NCI-H146 treated with DMSO at 0.1 percent for 48 hours (cell line): ENCODE results near the gene CLK1.
A peak's percentile ranks its signal among the peaks of the same experiment; 100 is the strongest.
"Not testable (repeated sequence)": the region's sequence is repeated elsewhere in the genome, so short reads cannot be mapped to it uniquely, and the experiment has no call there.

ENCODE experiments used
- DNase-seq: peaks from one replicate; lab custom pipeline; 2025; ENCODE audit not compliant: unreplicated experiment; lab: John Stamatoyannopoulos, UW

Gene CLK1

DNA sequence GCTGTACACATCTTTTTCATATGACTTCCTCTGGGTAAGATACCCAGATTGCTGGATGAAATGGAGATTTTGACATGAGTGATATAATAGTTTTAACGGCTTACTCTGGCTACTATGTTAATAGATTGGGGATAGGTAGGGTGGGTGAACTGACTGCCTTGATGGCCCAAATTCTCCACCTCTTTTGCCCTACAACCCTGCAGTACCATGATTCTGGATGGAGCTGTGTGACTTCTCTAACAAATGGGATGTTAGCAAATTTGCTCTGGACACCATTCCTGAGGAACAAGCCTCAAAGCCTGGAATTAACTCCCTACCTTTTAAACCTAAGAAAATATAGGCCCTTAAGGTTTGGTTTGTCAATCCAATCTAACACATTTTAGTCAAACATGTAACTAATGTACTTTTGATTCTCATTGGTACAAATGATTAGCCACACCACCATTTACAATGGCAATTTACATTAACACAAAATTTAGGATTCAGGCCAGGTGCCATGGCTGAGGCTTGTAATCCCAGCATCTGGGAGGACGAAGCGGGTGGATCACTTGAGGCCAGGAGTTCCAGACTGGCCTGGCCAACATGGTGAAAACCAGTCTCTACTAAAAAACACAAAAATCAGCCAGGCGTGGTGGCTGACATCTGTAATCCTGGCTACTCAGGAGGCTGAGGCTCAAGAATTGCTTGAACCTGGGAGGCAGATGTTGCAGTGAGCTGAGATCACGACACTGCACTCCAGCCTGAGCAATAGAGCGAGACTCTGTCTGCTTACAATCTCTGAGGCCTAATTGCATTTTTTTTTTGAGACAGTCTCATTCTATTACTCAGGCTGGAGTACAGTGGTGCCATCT, 12.8 kb downstream of the CLK1 start:
- DNase-seq, result no peak

DNA sequence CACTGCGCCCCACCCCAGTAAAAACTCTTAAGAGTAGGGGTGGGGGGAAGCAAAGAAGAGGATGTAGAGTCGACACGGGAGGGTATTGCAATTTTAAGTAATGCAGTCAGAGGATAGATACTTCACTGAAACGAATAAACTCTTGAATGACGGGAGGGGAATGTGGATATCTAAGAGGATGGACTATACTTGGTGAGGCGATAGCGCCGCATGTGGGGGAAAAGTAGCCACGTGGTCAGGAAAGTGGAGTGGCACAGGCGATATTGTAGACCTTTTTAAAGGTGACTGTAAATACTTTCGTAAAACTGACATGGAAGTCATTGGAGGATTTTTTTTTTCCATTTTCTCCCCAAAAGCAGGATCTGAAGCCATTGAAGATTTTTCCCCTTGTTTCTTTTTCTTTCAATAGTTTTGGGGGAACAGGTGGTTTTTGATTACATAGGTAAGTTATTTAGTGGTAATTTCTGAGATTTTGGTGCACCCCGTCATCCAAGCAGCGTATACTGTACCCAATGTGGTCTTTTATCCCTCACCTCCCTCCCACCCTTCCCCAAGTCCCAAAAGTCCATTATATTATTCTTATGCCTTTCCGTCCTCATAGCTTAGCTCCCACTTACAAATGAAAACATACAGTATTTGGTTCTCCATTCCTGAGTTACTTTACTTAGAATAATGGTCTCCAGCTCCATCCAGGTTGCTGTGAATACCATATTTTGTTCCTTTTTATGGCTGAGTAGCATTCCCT, 13.8 kb downstream of the CLK1 start:
- no peak for DNase-seq

DNA sequence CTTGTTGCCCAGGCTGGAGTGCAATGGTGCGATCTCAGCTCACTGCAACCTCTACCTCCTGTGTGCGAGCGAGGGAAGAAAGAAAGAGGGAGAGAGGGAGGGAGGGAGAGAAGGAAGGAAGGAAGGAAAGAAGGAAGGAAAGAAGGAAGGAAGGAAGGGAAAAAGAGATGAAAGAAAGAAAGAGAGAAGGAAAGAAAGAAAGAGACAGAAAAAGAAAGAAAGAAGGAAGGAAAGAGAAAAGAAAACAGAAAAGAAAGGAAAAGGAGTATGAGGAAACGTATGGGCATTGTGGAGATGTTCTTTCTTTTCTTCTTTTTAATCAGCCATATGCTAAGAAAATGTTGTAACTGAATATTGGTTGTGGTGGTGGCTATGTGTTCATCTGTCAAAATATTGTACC, 16.5 kb downstream of the CLK1 start:
- no peak for DNase-seq

DNA sequence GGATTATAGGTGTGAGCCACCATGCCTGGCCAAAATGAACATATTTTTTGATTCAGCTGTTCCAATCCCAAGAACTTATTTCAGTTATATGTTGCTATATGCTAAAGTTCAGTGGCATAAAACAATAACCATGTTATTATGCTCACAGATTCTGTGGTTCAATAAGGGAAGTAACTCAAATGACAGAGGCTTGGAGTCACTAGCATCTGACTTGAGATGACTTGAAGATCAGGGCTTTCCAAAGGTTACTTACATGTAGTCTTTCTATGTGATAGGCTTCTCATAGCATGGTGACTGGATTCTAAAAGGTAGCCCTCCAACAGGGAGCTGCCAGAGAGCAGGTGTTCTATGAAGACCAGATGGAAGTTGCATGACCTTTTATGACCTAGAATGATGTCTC, 17.2 kb downstream of the CLK1 start:
- DNase-seq, result no peak

DNA sequence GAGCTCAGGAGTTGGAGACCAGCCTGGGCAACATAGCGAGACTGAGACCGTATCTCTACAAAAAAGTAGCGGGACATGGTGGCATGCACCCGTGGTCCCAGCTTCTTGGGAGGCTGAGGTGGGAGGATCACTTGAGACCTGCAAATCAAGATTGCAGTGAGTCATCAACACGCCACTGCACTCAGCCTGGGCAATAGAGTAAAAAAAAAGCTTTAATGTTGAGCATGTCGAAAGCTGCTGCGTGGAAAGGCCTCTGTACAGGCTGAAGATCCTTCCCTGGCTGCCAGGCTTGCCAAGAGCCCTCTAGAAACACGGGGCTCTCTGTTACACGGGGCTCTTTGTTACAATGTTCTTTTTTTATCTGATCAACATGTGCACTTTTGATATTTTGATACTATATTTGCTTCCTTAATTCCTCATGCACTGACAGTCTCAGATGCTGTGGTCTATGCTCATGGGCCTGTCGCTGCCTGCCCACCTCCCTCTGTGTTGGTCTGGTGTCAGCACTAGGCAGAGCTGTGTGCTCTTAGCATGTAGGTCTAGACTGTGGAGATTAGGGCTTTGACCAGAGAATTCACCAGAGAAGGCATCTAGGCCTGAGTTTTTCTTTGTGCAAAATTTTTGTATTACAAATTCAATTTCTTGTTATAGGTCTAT, 18.7 kb downstream of the CLK1 start:
- DNase-seq, result no peak

DNA sequence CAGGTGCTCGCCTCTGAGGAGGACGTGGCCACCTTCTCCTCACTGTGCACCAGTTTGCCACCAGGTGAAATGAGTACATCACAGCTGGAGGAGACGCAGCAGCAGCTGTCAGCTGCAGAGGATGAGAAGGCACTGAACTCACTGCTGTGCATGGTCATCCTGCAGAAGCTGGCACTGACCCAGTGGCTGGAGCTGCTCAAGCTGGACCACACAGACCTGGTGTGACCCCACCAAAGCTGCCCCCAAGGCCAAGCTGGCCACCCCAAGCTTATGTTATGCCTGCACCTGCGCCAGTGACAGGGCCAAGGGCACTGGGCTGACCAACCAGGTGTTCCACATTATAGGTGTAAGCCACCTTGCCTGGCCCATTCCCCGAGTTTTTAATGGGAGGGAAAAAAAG, 19.3 kb downstream of the CLK1 start:
- DNase-seq, result no peak

DNA sequence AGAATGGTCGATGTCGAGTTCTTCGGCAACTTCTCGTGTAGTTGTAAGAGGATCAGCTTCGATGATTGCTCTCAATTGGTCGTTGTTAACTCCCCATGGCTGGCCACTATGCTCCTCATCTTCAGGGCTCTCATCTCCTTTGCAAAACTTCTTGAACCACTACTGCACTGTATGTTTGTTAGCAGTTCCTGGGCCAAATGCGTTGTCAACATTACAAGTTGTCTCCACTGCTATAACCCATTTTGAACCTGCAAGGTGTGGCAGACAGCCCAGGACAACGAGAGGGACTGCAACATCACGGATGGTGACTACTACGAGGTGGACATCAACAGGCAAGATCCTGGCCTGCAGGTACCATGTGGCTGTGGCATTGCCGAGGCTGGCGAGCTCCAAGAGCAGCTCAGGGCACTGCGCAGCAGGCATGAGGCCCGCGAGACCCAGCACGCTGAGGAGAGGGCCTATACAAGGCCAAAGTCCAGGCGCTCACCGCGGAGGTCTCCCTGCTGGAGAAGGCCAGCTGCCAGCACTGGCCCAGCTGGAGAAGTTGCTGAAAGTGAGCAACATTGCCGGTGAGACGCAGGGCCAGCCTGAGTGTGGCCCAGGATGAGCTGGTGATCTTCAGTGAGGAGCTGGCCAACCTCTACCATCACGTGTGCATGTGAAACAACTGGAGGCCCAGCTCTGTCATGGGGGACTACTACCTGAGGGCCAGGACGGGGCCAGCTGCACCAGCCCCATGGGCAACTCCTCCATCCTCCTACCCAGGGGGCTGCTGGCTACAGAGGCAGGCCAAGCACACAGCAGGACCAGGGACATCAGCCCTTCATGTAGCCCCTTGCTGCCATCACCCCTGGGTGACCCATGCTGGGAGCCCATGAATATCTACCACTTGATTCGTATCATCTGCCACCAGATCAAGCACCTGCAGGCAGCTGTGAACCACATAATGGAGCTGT, 20.2 kb downstream of the CLK1 start:
- no peak for DNase-seq

DNA sequence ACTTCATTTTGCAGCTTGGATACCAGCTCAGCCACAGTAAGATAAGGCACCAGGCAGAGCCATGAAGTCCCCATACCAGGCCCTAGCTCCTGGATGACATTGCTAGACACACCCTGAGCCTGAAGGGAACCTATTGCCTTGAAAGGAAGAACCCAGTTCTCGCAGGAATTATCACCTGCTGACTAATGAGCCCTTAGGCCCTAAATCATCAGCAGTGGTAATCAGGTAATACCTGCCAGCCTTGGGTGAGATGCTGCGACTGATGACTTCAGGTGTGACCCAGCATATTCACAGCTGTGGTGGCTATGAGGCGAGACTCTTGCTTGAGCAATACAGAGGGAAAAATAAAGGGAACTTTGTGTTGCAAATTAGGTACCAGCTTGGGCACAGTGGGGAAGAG, 24.9 kb downstream of the CLK1 start:
- DNase-seq, result no peak

DNA sequence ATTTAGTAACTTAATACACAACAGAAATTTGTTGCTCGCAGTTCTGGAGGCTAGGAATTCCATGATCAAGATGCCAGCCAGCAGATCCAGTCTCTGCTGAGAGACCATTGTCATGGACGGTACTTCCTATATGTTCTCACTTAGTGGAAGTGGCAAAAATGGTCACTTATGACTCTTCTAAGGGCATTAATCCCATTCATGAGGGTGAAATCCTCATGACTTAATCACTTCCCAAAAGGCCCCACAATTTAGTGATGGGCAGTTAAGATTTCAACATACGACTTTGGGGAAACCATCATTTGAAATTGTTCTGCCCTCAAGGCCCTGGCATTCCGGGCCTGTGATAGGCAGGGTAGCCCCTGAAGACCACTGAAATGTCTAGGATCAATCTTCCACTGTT, 29.8 kb downstream of the CLK1 start:
- DNase-seq, result no peak

DNA sequence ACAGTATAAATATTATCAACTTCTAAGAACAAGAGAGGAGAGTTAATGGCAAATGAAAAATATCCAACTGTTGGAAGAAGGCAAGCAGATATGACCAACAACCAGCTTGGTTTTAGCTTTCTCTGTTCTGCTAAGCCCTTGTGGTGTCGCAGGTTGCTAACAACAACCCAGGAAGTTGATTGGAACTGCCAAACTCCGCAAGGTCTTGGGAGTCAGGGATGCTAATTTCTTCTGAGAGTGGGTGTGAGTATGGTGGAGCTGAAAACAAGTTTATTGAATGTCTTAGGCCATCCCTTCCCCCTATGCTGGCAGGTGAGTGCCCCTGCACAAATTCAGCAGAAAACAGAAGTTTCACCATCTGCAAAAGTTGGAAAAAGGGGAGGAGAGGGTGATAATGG, 35.2 kb downstream of the CLK1 start:
- DNase-seq, result no peak

DNA sequence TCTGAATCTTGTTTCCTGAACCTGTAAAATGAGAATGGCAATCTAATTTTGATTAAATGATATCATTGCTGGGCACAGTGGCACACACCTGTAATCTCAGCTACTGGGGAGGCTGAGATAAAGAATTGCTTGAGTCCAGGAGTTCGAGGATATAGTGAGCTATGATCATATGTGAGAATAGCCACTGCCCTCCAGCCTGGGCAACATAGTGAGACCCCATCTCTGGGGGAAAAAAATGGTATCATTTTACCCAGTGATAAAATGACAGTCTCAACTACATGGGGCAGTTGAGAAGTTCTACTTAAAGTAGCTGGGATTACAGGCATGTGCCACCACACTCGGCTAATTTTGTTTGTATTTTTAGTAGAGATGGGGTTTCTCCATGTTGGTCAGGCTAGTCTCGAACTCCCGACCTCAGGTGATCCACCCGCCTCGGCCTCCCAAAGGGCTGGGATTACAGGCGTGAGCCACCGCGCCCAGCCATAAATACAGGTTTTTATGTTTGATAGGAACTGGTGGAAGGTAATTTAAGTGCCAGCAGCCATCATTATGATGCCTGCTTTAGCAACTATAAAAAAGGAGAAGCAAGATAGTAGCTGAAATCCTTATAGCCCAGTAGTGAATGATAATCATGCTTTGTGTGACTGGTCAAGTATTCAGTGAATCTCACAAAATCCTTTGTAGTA, 35.7 kb downstream of the CLK1 start:
- no peak for DNase-seq

DNA sequence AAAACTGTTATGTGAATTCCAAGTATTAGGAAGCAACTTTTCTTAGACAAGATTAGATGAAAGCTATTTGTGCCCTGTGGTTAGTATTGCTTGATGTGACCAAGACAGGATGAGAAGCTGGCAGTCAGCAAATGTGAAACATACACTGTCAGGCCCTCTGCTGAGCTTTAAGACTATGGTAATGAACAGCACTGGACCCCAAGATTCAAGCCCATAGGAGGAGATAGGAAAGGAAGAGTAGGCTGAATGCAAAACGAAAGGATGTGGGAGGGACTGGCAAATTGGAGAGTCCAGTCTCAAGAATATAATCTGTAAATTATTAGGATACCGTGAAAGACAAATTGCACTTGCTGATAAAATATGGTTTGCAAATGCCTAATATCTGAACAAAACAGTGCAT, 36.4 kb downstream of the CLK1 start:
- DNase-seq, result no peak

DNA sequence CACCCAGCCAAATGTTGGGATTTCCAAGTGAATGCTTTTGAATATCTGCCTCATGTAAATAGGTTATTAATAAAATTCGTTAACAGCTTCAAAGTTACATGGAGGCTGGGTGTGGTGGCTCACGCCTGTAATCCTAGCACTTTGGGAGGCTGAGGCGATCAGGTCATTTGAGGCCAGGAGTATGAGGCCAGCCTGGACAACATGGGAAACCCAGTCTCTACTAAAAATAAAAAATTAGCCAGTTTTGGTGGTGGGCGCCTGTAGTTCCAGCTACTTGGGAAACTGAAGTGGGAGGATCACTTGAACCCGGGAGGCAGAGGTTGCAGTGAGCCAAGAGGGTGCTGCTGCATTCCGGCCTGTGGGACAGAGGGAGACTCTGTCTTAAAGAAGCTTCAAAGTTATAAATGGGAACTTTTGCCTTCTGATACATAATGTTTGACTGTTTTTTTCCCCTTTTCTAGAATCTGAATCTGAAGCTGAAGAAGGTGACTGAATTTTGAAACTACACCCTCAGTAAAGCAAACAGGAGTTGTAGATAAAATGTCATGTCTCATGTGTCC, 42.7 kb downstream of the CLK1 start:
- no peak for DNase-seq

DNA sequence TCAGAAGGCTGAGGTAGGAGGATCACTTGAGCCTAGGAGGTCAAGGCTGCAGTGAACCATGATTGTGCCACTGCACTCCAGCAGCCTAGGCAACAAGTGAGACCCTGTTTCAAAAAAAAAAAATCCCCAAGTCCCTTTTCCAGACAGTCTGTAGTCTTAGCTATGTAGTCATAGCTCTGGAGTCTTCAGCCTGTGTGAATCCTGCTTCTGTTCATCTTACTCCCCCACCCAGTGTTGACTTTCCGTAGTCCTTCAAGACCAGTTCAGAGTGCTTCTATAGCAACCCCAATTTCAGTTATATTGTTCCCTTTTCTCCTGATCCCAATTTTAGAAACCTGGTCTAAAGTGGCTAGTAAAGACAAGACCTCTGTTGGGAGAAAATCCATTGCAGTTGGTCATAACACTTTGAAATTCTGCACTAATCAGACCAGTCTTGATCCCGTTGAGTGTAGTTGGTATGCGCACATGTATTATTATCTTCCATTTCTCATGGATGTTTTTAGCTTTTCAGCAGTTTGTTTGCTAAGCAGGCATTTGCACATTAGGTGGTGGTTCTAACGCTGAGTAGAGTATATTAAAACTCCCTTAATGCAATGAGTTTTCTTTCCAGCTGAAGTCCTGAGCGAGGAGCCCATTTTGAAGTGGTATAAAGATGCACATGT, 43.8 kb downstream of the CLK1 start:
- DNase-seq, result no peak

DNA sequence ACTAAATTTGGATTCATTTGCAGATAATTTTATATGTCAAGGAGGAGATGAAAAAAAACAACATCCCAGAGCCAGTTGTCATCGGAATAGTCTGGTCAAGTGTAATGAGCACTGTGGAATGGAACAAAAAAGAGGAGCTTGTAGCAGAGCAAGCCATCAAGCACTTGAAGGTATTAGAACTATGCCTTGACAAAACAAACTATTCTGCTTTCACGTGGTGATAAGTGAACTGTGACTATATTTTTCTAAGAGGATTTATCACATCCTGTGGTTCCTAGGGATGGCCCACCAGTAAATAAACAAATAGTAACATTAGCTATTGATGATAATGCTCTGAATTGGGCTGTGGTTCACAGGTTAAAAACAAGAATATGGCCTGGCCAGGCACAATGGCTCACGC, 45.7 kb downstream of the CLK1 start:
- not testable (repeated sequence) for DNase-seq

DNA sequence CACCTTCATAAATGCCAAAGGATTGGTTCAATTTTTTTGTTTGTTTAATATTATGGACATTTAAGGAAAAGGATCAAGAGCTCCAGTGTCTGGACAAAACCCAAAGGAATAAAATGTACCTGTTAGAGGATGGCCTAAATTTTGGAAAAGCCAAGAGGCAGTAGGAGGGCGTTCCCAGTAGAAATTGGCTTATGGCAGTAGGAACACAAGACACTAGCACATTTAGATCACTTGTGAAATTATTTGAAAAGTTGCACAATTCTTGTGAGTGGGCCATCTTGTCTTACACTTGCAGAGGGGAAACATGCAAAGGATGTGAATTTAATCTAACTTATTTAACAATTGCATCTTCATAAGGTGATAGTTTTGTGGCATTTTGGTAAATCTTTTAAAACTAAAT, 49.5 kb downstream of the CLK1 start:
- no peak for DNase-seq

DNA sequence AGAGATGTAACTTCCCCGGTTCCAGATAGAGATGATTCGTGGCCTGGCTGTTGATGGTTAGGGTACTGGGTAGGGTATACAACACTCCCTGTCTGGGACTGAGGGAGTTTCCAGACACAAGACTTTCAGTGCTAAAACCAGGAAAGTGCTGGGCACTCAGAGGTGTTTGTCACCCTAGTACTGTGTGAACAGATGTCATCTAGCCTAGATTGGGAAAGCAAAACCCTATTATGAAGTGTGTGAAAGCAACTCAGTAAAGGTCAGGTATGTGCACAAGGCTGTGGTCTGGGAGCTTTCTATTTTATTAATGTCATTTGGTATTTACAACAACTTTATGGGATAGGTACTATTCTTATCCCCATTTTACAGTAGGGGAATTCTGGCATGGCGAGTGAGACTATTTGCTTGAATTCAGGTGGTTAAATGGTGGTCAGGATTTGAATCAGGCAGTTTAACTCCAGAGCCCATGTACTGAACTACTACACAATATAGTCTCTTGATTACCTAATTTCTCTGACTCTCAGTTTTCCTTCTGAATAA, 50.1 kb downstream of the CLK1 start:
- no peak for DNase-seq

DNA sequence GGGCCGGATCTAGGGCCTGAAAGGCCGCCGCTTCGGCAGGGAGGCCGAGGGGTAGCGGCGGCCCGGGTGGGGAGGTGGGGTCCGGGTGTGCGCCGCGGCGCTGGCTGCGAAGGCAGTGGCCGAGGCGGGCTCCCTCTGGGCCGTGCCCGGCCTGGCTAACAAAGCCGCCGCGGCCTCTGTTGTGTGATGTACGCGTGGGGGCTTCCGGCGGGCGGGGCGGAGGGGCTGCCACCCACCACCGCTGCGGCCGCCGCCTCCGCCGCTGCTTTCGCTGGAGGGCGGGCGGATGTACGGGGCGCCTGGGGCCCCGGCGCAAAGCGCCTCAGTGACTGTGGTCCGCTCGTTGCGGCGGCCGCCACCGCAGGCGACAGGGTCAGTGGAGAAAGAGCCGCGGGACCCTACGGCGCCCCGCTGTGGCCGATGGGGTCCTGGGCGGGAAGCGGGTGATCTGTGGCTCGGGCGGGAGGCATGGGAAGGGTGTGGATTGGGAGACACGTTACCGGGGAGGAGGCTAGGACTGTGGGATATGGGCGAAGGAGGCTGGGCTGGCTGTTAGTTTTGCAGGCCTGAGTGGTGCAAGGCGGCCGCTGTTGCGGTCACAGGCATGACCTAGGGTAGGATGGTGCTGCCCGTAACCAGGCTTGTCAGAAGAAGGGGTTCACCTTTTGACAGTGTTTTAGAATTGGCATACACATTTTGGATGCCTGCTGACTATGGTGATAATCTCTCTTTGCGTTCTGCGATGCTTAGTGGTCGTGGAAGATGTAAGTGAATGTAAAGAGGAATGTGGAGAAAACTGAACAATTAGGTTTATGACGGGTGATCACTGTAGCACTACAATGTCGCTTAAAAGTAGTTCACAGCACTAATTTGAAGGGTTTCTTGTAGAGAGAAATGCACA, 52.1 kb downstream of the CLK1 start:
- DNase-seq, result peak; percentile 23
